ENCODE measurements around the gene GNAS.

GNAS gene

GRCh38 chr20:58906111-58906510 lies 53.6 kb downstream of the GNAS start:
- Histone ChIP-seq H3K27me3 (ENCODE audit: control insufficient read depth in 1 of 2, insufficient read depth in 2 of 2, low read length in 2 of 2) (no peaks in the 10 kb centered on the region), H3K4me1 (ENCODE audit: control insufficient read depth in 1 of 2, insufficient read depth in 2 of 2, low read length in 2 of 2) (peaks cover 12 to 31% of the 10 kb centered on the region in 2 donors), H3K9ac (ENCODE audit: low read depth in 1 of 2, low read length in 2 of 2) (no peak overlapping the region), H3K9me3 (ENCODE audit: control insufficient read depth in 1 of 2, low read length in 2 of 2) (no peaks in the 10 kb centered on the region), H3K27ac (ENCODE audit: low read depth, low read length) (no peak overlapping the region), H3K4me3 (ENCODE audit: low read depth in 1 of 2, low read length in 2 of 2) (no peak overlapping the region), H3K36me3 (ENCODE audit: control insufficient read depth in 1 of 2, insufficient read depth in 2 of 2, low read length in 2 of 2) (peaks cover 44 to 73% of the 10 kb centered on the region in 2 donors)

- Histone ChIP-seq H3K27ac (ENCODE audit: low read depth, low read length) (peak overlapping the region; percentile 5), H3K9ac (ENCODE audit: low read depth in 1 of 2, low read length in 2 of 2) (no peak overlapping the region), H3K9me3 (ENCODE audit: control insufficient read depth in 1 of 2, low read length in 2 of 2) (no peaks in the 10 kb centered on the region), H3K27me3 (ENCODE audit: control insufficient read depth in 1 of 2, insufficient read depth in 2 of 2, low read length in 2 of 2) (no peaks in the 10 kb centered on the region), H3K4me1 (ENCODE audit: control insufficient read depth in 1 of 2, insufficient read depth in 2 of 2, low read length in 2 of 2) (peaks cover 12 to 31% of the 10 kb centered on the region in 2 donors), H3K4me3 (ENCODE audit: low read depth in 1 of 2, low read length in 2 of 2) (no peak overlapping the region), H3K36me3 (ENCODE audit: control insufficient read depth in 1 of 2, insufficient read depth in 2 of 2, low read length in 2 of 2) (peaks cover 52 to 81% of the 10 kb centered on the region in 2 donors)
Measured at GRCh38 chr20:58906894-58907293, 54.4 kb downstream of the GNAS start.

GRCh38 chr20:58907320-58908137 lies 55.0 kb downstream of the GNAS start:
- H3K4me1 ChIP-seq (ENCODE audit: control insufficient read depth in 1 of 2, insufficient read depth in 2 of 2, low read length in 2 of 2), result peaks cover 12 to 31% of the 10 kb centered on the region in 2 donors
- H3K27me3 ChIP-seq (ENCODE audit: control insufficient read depth in 1 of 2, insufficient read depth in 2 of 2, low read length in 2 of 2), result no peaks in the 10 kb centered on the region
- H3K4me3 ChIP-seq (ENCODE audit: low read depth in 1 of 2, low read length in 2 of 2), result peak overlapping the region in 1 of 2 donors; percentile 33
- H3K36me3 ChIP-seq (ENCODE audit: control insufficient read depth in 1 of 2, insufficient read depth in 2 of 2, low read length in 2 of 2), result peaks cover 53 to 82% of the 10 kb centered on the region in 2 donors
- H3K9me3 ChIP-seq (ENCODE audit: control insufficient read depth in 1 of 2, low read length in 2 of 2), result no peaks in the 10 kb centered on the region
- peak overlapping the region; percentile 15 for H3K27ac ChIP-seq (ENCODE audit: low read depth, low read length)
- H3K9ac ChIP-seq (ENCODE audit: low read depth in 1 of 2, low read length in 2 of 2), result peak overlapping the region in 1 of 2 donors; percentile 4

DNA sequence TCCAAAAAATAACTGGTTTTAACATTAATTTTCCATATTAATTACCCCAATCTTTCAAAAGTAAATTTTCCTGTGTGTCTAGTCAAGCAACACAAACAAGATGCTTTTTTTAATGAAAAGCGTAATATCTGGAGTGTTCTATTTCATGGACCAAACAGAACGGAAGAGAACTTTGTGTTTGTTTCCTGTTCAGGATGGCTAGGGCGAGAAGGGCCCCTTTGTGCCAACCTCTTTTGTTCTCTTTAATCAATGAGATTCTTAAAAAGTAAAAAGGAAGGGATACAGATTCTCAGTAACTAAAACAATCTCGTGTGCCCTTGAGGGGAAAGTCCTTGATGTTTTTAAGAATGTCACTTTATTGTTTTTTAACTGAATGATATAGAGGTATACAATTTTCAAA lies 55.7 kb downstream of the GNAS start:
- Histone ChIP-seq H3K27me3 (ENCODE audit: control insufficient read depth in 1 of 2, insufficient read depth in 2 of 2, low read length in 2 of 2) (no peaks in the 10 kb centered on the region), H3K36me3 (ENCODE audit: control insufficient read depth in 1 of 2, insufficient read depth in 2 of 2, low read length in 2 of 2) (peaks cover 53 to 78% of the 10 kb centered on the region in 2 donors), H3K9me3 (ENCODE audit: control insufficient read depth in 1 of 2, low read length in 2 of 2) (no peaks in the 10 kb centered on the region), H3K27ac (ENCODE audit: low read depth, low read length) (peak overlapping the region; percentile 15), H3K9ac (ENCODE audit: low read depth in 1 of 2, low read length in 2 of 2) (peak overlapping the region in 1 of 2 donors; percentile 4), H3K4me3 (ENCODE audit: low read depth in 1 of 2, low read length in 2 of 2) (no peak overlapping the region), H3K4me1 (ENCODE audit: control insufficient read depth in 1 of 2, insufficient read depth in 2 of 2, low read length in 2 of 2) (peaks cover 12 to 31% of the 10 kb centered on the region in 2 donors)

DNA sequence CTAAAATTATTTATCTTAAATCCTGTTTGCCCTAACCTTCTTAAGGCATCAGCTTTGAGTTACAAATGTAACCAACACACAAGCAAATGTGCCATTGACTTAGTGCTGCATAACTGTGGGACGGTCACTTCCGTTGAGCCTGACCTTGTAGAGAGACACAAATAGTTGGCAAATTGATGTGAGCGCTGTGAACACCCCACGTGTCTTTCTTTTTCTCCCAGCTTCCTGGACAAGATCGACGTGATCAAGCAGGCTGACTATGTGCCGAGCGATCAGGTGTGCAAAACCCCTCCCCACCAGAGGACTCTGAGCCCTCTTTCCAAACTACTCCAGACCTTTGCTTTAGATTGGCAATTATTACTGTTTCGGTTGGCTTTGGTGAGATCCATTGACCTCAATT lies 56.4 kb downstream of the GNAS start:
- Histone ChIP-seq H3K27ac (ENCODE audit: low read depth, low read length) (no peak overlapping the region), H3K9ac (ENCODE audit: low read depth in 1 of 2, low read length in 2 of 2) (no peak overlapping the region), H3K27me3 (ENCODE audit: control insufficient read depth in 1 of 2, insufficient read depth in 2 of 2, low read length in 2 of 2) (no peaks in the 10 kb centered on the region), H3K9me3 (ENCODE audit: control insufficient read depth in 1 of 2, low read length in 2 of 2) (no peaks in the 10 kb centered on the region), H3K36me3 (ENCODE audit: control insufficient read depth in 1 of 2, insufficient read depth in 2 of 2, low read length in 2 of 2) (peaks cover 48 to 70% of the 10 kb centered on the region in 2 donors), H3K4me3 (ENCODE audit: low read depth in 1 of 2, low read length in 2 of 2) (no peak overlapping the region), H3K4me1 (ENCODE audit: control insufficient read depth in 1 of 2, insufficient read depth in 2 of 2, low read length in 2 of 2) (peaks cover 12 to 31% of the 10 kb centered on the region in 2 donors)

- no peak overlapping the region for H3K9ac ChIP-seq (ENCODE audit: low read depth in 1 of 2, low read length in 2 of 2)
- H3K36me3 ChIP-seq (ENCODE audit: control insufficient read depth in 1 of 2, insufficient read depth in 2 of 2, low read length in 2 of 2), result peaks cover 48 to 64% of the 10 kb centered on the region in 2 donors
- no peaks in the 10 kb centered on the region for H3K27me3 ChIP-seq (ENCODE audit: control insufficient read depth in 1 of 2, insufficient read depth in 2 of 2, low read length in 2 of 2)
- H3K4me3 ChIP-seq (ENCODE audit: low read depth in 1 of 2, low read length in 2 of 2), result no peak overlapping the region
- no peaks in the 10 kb centered on the region for H3K9me3 ChIP-seq (ENCODE audit: control insufficient read depth in 1 of 2, low read length in 2 of 2)
- no peak overlapping the region for H3K27ac ChIP-seq (ENCODE audit: low read depth, low read length)
- peaks cover 12 to 31% of the 10 kb centered on the region in 2 donors for H3K4me1 ChIP-seq (ENCODE audit: control insufficient read depth in 1 of 2, insufficient read depth in 2 of 2, low read length in 2 of 2)
Measured at GRCh38 chr20:58909585-58909984, 57.1 kb downstream of the GNAS start.

DNA sequence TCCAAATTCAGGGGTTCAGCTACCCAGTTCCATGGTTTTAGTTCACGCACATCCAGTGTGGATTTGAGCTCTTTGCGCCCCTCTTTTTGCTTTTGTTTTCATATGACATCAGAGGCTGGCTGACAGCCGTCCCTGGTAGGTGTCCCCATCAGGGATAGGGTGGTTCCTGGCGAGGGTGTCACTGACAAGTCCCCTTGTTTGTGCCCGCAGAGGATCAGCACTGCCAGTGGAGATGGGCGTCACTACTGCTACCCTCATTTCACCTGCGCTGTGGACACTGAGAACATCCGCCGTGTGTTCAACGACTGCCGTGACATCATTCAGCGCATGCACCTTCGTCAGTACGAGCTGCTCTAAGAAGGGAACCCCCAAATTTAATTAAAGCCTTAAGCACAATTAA lies 58.0 kb downstream of the GNAS start:
- Histone ChIP-seq H3K4me3 (ENCODE audit: low read depth in 1 of 2, low read length in 2 of 2) (no peak overlapping the region), H3K27me3 (ENCODE audit: control insufficient read depth in 1 of 2, insufficient read depth in 2 of 2, low read length in 2 of 2) (no peaks in the 10 kb centered on the region), H3K9me3 (ENCODE audit: control insufficient read depth in 1 of 2, low read length in 2 of 2) (no peaks in the 10 kb centered on the region), H3K9ac (ENCODE audit: low read depth in 1 of 2, low read length in 2 of 2) (no peak overlapping the region), H3K4me1 (ENCODE audit: control insufficient read depth in 1 of 2, insufficient read depth in 2 of 2, low read length in 2 of 2) (peaks cover 12 to 31% of the 10 kb centered on the region in 2 donors), H3K27ac (ENCODE audit: low read depth, low read length) (no peak overlapping the region), H3K36me3 (ENCODE audit: control insufficient read depth in 1 of 2, insufficient read depth in 2 of 2, low read length in 2 of 2) (peaks cover 40 to 56% of the 10 kb centered on the region in 2 donors)

DNA sequence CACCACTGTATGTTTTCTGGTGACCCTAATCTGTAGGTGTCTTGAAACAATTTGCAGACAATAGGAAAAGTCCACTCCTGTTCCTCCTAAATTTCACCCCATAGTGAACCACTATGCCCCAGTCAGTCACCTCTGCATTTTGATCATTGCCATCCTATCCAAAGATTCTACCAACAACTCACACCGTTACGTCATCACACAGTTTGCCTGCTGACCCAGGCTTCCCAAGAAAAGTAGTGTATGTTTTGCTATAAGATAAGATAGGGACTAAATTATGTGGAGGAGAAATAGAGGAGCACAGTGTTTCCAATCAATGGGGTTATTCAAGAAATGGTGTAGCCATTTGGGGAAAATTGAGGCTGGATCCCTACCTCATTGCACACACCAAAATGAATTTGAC lies 58.8 kb downstream of the GNAS start:
- Histone ChIP-seq H3K4me1 (ENCODE audit: control insufficient read depth in 1 of 2, insufficient read depth in 2 of 2, low read length in 2 of 2) (peaks cover 12 to 24% of the 10 kb centered on the region in 2 donors), H3K9ac (ENCODE audit: low read depth in 1 of 2, low read length in 2 of 2) (no peak overlapping the region), H3K27me3 (ENCODE audit: control insufficient read depth in 1 of 2, insufficient read depth in 2 of 2, low read length in 2 of 2) (no peaks in the 10 kb centered on the region), H3K36me3 (ENCODE audit: control insufficient read depth in 1 of 2, insufficient read depth in 2 of 2, low read length in 2 of 2) (peaks cover 32 to 47% of the 10 kb centered on the region in 2 donors), H3K9me3 (ENCODE audit: control insufficient read depth in 1 of 2, low read length in 2 of 2) (no peaks in the 10 kb centered on the region), H3K4me3 (ENCODE audit: low read depth in 1 of 2, low read length in 2 of 2) (no peak overlapping the region), H3K27ac (ENCODE audit: low read depth, low read length) (no peak overlapping the region)

DNA sequence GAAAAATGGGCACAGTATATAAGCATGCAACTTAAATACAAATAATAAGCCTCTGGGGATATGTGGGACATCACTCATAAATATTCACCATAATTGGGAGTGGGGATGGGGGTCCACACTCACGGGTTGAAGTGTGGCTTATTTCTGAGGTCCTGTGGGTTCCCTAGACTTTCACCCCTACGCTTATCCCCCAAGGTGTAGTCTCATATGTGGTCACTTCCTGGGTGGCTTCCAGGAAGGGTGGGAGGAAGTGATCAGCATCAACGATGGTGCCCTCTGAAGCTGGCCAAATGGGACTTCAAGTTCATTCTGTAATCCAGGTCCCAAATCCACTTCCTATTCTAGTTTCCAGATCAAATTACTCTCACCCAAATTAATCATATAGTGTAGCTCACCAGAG lies 59.5 kb downstream of the GNAS start:
- Histone ChIP-seq H3K27ac (ENCODE audit: low read depth, low read length) (no peak overlapping the region), H3K4me1 (ENCODE audit: control insufficient read depth in 1 of 2, insufficient read depth in 2 of 2, low read length in 2 of 2) (peaks cover 8 to 20% of the 10 kb centered on the region in 2 donors), H3K9ac (ENCODE audit: low read depth in 1 of 2, low read length in 2 of 2) (no peak overlapping the region), H3K4me3 (ENCODE audit: low read depth in 1 of 2, low read length in 2 of 2) (no peak overlapping the region), H3K9me3 (ENCODE audit: control insufficient read depth in 1 of 2, low read length in 2 of 2) (no peaks in the 10 kb centered on the region), H3K27me3 (ENCODE audit: control insufficient read depth in 1 of 2, insufficient read depth in 2 of 2, low read length in 2 of 2) (no peaks in the 10 kb centered on the region), H3K36me3 (ENCODE audit: control insufficient read depth in 1 of 2, insufficient read depth in 2 of 2, low read length in 2 of 2) (peaks cover 32 to 42% of the 10 kb centered on the region in 2 donors)

- Histone ChIP-seq H3K27me3 (ENCODE audit: control insufficient read depth in 1 of 2, insufficient read depth in 2 of 2, low read length in 2 of 2) (no peaks in the 10 kb centered on the region), H3K4me1 (ENCODE audit: control insufficient read depth in 1 of 2, insufficient read depth in 2 of 2, low read length in 2 of 2) (peaks cover 3 to 13% of the 10 kb centered on the region in 2 donors), H3K9ac (ENCODE audit: low read depth in 1 of 2, low read length in 2 of 2) (no peak overlapping the region), H3K9me3 (ENCODE audit: control insufficient read depth in 1 of 2, low read length in 2 of 2) (no peaks in the 10 kb centered on the region), H3K36me3 (ENCODE audit: control insufficient read depth in 1 of 2, insufficient read depth in 2 of 2, low read length in 2 of 2) (peaks cover 32 to 34% of the 10 kb centered on the region in 2 donors), H3K4me3 (ENCODE audit: low read depth in 1 of 2, low read length in 2 of 2) (no peak overlapping the region), H3K27ac (ENCODE audit: low read depth, low read length) (no peak overlapping the region)
Measured at GRCh38 chr20:58913079-58913478, 60.6 kb downstream of the GNAS start.

Data from duodenal mucosa (tissue), 2 donors.